SK-N-SH (cell line): ENCODE data around the gene ERVW-1.

Experiments
- CHD2 ChIP-seq: fragments of 150-350 bp; IDR thresholded peaks from 2 replicates; pipeline ENCODE4 v1.6.1; 2018; ENCODE audit warnings: low read length; ENCODE audit not compliant: partially characterized antibody
- NFIC ChIP-seq: IDR thresholded peaks from 2 replicates; pipeline ENCODE4 v1.4.0; 2012; ENCODE audit warnings: borderline replicate concordance
- NRF1 ChIP-seq: IDR thresholded peaks from 2 replicates; pipeline ENCODE4 v1.6.1; 2012; ENCODE audit warnings: low read depth, mild to moderate bottlenecking, low read length
- YY1 ChIP-seq: IDR thresholded peaks from 2 replicates; pipeline ENCODE4 v1.4.0; 2012; ENCODE audit warnings: low read depth, mild to moderate bottlenecking
- TF ChIP-seq, protein P1 (sequence below): fragments of 200-600 bp; sonication (generic); IDR thresholded peaks from 2 replicates; pipeline ENCODE4 v1.6.1; 2017; ENCODE audit warnings: antibody characterized with exemption, mild to moderate bottlenecking, moderate library complexity
- TF ChIP-seq, protein P2 (sequence below): IDR thresholded peaks from 2 replicates; pipeline ENCODE4; 2012

DNA sequence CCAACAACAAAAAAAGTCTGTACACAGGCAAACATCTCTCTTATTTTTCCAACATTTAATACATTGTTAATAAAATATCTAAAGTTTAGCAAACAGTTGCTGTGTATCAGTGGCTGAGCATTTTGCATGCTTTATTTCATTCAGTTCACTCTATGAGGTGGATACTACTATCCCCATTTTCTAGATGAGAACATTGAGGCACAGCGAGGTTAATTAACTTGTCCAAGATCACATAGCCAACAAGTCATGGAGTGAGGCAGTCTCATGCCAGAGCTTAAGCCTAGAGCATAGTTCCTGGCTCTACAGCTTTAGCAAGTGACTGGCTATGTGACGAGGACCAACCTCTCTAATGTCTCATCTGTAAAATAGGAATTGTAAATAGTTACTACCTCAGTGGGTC lies 26.1 kb downstream of the ERVW-1 start:
- TF ChIP-seq NRF1 (no peak), NFIC (no peak), CHD2 (no peak), YY1 (no peak)
- TF ChIP-seq, protein P1, sequence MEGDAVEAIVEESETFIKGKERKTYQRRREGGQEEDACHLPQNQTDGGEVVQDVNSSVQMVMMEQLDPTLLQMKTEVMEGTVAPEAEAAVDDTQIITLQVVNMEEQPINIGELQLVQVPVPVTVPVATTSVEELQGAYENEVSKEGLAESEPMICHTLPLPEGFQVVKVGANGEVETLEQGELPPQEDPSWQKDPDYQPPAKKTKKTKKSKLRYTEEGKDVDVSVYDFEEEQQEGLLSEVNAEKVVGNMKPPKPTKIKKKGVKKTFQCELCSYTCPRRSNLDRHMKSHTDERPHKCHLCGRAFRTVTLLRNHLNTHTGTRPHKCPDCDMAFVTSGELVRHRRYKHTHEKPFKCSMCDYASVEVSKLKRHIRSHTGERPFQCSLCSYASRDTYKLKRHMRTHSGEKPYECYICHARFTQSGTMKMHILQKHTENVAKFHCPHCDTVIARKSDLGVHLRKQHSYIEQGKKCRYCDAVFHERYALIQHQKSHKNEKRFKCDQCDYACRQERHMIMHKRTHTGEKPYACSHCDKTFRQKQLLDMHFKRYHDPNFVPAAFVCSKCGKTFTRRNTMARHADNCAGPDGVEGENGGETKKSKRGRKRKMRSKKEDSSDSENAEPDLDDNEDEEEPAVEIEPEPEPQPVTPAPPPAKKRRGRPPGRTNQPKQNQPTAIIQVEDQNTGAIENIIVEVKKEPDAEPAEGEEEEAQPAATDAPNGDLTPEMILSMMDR, result no peak
- TF ChIP-seq, protein P2, sequence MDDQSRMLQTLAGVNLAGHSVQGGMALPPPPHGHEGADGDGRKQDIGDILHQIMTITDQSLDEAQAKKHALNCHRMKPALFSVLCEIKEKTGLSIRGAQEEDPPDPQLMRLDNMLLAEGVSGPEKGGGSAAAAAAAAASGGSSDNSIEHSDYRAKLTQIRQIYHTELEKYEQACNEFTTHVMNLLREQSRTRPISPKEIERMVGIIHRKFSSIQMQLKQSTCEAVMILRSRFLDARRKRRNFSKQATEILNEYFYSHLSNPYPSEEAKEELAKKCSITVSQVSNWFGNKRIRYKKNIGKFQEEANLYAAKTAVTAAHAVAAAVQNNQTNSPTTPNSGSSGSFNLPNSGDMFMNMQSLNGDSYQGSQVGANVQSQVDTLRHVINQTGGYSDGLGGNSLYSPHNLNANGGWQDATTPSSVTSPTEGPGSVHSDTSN, result no peak
